ENCODE measurements around the gene GAGE12J.

DNA sequence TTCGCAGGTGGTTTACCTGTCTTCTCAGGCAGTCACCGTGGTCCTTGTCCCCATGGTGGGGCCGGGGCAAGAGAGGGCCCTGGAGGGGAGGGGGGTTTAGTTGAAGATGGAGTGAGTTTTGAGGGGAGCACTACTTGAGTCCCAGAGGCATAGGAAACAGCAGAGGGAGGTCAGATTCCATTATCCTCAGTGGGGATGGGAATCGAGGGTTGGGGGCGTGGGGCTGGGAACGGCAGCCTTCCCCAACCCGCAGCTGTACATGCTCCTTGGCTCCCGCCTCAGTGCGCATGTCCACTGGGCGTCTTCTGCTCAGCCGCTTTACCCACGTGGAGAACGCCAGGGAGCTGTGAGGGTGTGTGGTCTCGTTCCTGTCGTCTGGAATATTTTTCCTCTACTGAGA lies 18.5 kb upstream of the GAGE12J start, which contains the start of gene GAGE10:
- no peak for TF ChIP-seq CTCF (IDR thresholded peaks at IDR 0.05; ENCODE audit: insufficient read depth, low read length)
- no peak for TF ChIP-seq POLR2AphosphoS5 (IDR thresholded peaks at IDR 0.05; ENCODE audit: low read depth)
- no peak for TF ChIP-seq GABPA (IDR thresholded peaks at IDR 0.05; ENCODE audit: low read depth)
- TF ChIP-seq SPI1 (IDR thresholded peaks at IDR 0.05; ENCODE audit: borderline replicate concordance, low read depth), result no peak
- TF ChIP-seq, protein P1, sequence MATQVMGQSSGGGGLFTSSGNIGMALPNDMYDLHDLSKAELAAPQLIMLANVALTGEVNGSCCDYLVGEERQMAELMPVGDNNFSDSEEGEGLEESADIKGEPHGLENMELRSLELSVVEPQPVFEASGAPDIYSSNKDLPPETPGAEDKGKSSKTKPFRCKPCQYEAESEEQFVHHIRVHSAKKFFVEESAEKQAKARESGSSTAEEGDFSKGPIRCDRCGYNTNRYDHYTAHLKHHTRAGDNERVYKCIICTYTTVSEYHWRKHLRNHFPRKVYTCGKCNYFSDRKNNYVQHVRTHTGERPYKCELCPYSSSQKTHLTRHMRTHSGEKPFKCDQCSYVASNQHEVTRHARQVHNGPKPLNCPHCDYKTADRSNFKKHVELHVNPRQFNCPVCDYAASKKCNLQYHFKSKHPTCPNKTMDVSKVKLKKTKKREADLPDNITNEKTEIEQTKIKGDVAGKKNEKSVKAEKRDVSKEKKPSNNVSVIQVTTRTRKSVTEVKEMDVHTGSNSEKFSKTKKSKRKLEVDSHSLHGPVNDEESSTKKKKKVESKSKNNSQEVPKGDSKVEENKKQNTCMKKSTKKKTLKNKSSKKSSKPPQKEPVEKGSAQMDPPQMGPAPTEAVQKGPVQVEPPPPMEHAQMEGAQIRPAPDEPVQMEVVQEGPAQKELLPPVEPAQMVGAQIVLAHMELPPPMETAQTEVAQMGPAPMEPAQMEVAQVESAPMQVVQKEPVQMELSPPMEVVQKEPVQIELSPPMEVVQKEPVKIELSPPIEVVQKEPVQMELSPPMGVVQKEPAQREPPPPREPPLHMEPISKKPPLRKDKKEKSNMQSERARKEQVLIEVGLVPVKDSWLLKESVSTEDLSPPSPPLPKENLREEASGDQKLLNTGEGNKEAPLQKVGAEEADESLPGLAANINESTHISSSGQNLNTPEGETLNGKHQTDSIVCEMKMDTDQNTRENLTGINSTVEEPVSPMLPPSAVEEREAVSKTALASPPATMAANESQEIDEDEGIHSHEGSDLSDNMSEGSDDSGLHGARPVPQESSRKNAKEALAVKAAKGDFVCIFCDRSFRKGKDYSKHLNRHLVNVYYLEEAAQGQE (IDR thresholded peaks at IDR 0.05; ENCODE audit: insufficient replicate concordance, low read depth), result no peak
